NCI-H2171 (cell line): ENCODE measurements around the gene CUL3.

Experiments used
- DNase-seq: peaks from one replicate; lab custom pipeline; 2025; lab: John Stamatoyannopoulos, UW

CUL3 gene

DNA sequence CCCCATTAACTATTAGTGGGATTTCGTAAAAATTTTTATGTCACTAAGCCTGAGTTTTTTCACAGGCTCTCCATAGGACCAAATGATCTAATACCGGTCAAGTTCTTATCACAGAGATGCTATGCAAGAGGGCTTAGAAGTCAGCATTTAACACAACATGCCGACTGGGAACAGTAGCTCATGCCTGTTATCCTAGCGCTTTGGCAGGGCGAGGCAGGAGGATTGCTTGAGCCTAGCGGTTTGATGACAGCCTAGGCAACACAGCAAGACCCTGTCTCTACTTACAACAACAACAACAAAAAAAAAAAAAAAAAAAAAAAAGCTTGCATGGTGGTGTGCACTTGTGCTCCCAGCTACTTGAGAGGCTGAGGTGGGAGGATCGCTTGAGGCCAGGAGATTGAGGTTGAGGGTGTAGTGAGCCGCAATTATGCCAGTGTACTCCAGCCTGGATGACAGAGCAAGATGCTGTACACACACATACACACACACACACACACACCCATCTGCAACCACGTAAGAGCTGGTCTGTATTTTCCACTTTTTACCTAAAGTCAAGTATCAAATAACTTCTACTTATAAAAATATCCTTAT, 115.7 kb downstream of the CUL3 start:
- DNase-seq: no peak

DNA sequence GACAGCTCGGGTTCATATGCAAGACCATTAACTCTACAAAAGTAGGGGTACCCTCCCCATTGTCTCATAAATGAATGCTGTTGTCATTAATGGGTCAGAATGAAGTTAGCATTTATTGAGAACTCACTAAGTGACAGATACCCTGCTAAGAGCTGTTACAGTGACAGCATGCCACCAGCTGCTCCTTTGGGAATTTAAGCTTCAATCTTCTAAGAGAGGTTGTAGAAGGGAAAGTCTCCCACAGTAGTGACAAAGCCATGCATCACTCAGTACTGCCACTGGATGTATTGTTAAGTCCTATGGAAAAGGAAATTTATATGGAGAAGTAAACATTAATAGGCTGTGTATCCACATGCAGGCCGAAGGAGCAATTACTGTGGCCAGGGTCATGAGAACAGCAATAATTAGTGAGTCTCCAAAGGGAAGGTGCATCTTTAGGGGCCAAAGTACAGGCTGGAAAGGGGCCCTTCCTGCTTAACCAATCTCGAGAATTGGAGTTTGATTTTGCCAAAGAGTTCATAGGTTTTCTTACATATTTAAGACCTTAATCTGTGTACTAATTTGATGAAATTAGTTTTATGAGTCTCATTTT, 118.8 kb downstream of the CUL3 start:
- no peak for DNase-seq

DNA sequence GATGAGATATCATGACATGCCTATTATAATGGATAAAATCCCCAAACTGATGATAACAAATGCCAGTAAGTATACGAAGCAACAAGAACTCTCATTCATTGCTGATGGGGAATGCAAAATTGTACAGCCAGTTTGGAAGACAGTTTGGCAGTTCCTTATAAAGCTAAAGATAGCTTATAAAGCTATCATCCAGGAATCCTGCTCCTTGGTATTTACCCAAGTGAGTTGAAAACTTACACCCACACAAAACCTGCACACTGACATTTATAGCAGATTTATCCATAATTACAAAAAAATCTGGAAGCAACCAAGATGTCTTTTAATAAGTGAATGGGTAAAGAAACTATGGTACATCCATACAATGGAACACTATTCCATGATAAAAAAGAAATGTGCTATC, 123.8 kb downstream of the CUL3 start:
- DNase-seq: no peak

DNA sequence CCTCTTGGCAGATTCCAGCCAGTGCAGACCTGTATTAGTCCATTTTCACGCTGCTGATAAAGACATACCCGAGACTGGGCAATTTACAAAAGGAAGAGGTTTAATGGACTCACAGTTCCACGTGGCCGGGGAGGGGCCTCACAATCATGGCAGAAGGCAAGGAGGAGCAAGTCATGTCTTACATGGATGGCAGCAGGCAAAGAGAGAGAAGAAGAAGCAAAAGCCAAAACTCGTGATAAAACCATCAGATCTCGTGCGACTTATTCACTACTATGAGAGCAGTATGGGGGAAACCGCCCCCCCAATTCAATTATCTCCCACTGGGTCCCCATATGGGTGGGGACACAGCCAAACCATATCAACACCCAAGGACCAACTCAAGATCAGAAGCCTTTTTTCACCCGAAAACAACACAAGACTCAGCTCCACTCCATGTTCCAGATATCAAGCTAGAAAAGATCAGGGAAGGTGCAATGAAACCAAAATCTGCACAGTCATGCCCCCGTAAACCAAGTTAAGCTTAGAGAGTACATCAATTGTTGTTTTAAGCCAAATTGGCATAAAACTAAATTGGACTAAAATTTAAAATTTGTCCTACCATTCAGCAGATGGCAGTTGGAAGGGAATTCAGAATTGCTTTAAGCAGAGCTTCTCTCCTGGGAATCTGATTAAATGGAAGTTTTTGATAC, 127.6 kb downstream of the CUL3 start:
- DNase-seq: no peak

DNA sequence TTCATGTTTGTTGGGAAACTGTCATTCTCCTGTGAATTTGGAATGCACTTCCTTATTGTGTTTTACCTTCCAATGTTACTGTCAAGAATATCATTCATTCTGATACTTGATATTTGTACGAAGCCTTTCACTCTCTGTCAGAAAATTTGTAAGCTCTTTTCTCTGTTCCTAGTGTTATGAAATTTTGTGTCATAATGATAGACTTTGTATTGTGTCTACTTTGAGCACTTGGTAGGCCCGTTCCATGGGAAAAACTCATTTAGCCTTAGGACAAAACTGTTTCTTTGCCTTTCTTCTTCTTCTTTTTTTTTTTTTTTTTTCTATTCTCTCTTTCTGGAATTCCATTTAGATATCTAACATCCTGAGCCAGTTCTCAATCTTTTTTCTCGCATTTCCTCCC, 131.3 kb downstream of the CUL3 start:
- no peak for DNase-seq

DNA sequence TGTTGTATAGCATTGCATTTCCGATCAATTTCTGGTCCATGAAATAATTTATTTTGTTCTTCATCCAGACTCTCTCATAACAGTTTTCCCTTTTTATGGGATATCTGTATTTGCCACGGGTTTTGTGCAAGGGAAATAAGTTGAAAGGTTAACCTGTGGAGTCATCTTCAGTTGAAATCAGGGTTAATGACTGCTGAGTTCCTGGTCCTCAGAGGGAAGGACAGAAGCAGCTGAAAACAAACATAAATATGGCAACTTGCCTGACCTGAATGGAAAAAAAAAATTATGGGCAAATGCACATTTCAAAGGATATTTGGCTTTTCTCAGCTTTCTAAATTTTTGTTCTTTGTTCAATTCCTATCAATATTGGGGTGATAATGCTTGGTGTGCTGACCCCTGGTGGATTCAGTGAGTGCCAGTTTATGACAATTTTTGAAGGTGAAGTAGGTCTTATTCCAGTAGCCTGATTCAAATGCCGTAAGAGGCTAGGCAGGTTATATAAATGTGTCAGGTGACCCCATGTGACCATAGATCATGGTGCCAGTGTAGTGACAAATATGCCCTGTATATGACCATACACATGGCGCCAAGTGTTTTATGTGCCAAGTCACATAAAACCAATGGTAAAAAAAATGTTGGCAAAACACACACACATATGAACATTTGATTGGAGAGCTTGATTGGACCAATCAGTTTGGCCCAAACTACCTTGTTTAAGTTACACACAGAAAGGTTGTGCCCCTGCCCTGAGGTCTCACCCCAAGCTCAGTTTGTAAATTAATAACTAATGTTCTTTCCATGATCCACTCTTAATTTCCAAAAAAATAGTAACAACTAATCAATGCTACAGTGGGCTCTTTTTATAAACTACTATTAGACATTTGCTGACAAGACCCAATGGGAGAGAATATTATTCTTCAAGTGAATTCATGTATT, 135.7 kb downstream of the CUL3 start:
- no peak for DNase-seq

DNA sequence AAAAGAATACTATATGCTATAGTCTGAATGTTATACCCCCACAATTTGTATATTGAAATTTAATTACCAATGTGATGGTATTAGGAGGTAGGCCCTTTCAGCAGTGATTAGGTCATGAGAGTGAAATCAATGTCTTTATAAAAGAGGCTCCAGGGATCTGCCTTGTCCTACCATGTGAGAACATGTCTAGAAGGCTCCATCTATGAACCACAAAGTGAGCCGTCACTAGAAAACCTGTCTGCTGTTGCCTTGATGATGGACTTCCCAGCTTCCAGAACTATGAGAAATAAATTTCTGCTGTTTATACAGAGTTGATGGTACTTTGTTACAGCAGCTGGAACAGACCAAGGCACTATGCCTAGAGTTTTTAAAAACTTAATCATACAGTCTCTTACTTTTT, 136.9 kb downstream of the CUL3 start:
- no peak for DNase-seq

DNA sequence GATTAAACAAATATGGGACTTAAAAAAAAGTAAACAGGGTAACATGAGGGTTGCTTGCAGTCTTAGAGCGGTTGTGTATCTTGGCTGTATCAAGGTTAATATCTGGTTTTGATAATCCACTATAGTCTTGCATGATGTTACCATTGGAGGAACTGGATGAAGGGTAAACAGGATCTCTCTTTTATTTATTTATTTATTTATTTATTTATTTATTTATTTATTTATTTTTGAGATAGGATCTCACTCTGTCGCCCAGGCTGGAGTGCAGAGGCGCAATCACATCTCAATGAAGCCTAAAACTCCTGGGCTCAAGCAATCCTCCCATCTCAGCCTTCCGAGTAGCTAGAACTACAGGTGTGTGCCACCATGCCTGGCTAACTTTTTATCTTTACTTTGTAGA, 140.4 kb downstream of the CUL3 start:
- no peak for DNase-seq

DNA sequence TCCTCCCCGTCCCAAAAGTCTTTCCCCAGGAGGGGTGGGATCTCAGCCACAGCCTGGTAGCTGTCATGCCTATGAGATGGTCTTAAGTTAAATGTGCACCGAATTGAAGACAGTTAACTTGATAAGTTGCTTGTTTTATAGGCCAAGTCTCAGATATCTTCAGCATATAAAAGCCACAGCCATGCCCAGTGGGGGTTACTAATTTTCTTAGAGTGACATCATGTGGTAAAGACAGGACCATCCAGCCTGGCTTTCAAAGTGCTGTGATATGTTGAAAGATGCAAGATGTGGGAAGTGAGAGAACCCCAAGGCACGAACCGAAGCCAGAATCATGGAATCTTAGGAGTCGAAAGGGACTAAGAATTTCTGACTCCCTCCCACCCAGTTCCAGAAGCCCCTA, 141.1 kb downstream of the CUL3 start:
- no peak for DNase-seq

DNA sequence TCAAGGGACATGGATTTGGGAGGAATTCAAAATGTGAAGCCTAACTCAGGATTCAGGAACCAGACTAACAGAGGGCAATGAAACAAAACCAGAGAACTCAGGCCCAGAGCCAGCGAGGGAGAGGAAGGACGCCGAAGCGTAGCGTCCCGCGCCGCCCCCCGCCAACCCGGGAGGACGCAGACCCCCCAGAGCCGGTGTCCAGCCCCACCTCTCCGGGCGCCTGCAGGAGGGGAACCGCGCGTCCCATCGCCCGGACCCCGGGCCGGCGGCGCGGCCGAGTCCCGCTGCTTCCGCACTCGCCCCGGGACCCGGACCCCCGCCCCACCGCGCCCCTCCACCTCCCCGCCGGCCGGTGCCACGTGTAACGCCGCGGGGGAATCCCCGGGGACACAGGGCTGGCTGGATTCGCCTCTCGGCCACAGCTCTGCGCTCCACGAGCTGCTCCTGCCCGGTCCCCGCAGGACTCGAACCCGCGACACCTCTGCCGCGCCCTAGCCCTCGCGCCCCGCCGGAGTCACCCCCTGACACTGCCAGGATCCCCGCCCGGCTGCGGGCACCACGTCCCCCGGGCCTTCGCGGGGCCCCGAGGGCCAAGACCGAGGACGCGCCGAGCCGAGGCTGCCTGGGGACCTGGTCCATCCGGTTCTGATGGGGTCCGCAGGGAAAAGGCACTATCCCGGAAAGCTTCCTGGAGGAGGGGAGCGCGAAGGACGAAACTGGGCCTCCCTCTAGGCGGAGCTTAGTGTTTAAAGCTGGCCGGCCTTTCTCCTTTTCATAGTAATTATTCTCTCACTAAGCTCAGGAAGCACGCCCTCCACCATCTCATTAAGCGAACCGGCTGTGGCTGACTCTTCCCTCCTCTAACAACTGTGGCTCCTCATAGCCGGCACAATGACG, 142.8 kb downstream of the CUL3 start:
- DNase-seq: no peak

DNA sequence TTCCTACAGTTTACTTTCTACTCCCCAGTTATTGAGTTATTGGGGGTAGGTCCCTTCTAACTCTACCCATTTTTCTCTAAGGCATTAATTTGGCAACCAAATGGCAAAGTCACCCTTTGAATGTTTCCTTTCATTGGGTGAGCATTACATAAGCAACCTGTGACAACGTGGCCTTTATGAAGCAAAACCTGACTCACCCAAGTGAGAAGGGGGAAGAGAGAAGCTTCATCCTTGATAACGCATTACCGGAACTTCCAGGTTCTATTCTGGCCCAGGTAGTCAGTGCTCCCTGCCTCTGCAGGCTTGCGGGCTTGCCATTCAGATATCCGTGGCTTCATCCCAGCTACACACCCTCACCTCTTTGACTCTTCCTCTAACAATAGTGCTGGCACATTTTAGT, 144.2 kb downstream of the CUL3 start:
- DNase-seq: no peak

DNA sequence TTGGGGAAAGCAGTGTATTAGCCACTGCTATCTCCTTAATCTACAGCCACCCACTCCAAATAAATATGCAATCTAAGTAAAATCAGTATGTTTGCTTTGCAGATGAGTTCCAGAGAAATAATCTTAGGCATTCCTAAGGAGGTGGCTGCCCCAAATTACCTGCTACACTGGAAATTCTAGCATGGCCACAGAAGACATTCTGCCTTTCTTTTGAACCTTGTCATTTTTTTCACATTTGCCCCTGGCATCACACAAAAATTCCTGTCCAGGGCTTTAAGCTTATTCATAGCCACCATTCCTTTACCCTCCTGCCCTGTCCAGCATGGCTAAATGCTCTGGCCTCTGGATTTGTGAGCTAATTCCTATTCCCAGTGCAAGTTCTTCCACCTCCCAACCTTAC, 146.4 kb downstream of the CUL3 start:
- DNase-seq: no peak

DNA sequence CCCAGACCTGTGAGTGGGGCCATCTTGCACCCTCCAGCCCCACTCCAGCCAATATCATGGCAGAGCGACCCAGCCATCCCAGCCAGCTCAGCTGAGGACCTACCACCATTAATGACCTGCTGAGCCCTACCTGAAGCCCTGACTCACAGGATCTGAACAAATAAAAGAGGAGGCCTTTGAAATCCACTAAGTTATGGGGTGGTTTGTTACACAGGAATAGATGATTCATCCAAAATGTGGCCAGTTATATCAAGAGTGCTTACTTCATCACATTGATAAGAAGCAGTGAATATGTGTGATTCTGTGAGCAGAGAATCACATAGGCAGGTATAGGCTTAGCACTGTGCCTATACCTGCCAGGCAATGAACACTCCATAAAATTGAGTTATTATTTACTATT, 148.5 kb downstream of the CUL3 start:
- no peak for DNase-seq

DNA sequence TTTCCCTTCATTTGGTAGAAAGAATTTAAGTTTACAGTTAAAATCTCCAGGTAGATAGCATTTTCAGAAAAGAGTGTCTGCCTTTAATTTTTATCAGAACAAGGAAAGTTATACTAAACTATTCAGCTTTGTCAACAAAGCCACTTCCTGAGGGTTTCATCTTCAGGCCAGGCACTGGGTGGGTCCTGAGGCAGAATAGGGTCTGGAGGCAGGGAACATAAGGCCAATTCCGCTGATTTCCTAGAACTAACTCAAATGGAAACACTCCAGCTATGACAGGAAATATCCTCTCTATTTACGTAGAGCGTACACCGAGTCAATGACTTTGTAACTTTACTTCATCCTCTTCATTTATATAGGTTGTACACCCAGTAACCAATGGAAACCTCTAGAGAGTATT, 150.5 kb downstream of the CUL3 start:
- DNase-seq: no peak

DNA sequence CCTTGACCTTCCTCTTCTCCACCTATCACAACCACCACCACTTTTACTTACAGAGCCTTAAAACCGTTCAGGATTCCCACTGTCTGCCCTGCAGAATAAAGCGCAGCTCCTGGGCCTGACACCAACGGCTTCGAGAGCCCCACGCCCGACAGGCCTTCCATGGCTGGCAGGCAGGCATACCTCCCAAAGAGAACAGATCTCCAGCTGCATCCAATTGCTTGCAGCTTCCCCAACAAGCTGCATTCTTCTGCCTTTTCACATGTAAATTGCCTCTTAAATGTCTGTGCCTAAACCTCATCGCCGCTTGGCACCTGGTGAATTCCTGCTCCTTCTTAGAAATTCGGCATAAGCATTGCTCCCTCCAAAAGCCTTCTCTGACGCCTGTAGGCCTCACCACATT, 151.7 kb downstream of the CUL3 start:
- DNase-seq: no peak

DNA sequence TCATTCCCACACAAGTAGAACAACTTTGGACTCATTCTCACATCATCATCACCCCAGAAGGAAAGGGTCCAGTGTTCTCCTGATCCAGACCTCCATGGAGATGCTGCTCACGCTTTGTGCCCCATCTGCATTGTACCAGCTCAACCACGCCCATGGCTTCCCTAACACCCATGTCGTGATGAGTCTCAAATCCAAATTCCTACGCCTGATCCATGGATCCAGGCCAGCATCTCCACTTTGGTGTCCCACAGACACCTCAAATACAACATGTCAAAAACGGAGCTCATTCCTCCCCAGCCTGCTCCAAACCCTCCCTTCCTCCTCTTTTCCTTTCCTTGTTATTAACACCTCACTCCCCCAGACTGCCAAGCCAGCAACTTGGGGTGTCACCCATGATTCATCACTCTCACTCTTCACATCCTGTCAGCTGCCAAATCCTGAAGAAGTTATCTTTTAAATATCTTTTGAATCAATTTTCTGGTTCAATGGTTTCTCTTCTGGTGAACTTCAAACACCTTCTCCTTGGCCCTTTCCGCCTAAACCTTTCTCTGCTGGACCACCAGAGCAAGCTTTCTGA, 153.1 kb downstream of the CUL3 start:
- DNase-seq: no peak

DNA sequence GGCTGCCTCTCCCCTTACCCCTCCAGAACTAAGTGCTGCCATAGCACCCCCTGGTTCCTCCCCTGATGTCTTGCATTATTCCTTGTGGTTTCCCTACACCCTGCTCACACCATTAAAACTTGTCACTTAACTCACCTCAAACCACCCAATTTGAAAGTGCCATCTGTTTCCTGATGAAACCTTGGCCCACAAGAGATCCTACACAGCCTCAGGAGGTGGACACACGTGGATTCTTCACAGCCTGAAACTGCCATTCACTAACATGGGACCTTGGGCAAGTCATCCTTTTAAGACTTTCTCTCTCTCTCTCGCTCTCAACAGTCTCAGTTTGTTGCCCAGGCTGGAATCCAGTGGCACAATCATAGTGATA, 155.7 kb downstream of the CUL3 start:
- no peak for DNase-seq

DNA sequence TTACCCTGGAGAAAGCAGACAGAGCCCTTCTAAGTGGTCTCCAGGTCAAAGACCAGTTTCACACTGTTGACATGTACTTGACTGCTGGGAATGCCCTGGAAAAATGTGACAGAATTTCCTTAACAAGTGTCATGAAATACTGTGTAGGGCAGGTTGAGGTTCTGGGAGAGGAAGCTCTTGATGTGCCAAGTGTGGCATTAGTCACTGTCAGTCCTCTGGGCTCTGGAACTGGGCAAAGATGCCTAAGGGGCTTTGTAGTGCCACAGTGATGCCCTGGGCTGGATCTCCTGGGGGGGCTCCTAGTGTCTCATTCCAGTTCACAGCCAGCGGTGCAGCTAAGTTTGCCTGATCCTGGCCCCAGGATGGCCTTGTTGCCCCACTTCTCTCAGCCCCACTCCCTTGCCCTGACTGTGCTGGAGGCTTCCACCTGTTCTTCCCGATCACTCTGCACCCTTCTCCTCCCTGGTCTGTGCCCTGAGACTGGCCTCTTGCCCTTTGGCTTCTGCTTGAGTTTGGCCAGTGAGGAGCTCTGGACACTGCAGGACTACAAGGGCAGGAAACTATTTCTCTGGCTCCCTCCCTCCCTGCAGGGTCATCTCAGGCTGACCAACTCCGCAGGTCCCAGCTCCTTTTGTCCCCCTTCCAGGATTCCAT, 156.2 kb downstream of the CUL3 start:
- DNase-seq: no peak

DNA sequence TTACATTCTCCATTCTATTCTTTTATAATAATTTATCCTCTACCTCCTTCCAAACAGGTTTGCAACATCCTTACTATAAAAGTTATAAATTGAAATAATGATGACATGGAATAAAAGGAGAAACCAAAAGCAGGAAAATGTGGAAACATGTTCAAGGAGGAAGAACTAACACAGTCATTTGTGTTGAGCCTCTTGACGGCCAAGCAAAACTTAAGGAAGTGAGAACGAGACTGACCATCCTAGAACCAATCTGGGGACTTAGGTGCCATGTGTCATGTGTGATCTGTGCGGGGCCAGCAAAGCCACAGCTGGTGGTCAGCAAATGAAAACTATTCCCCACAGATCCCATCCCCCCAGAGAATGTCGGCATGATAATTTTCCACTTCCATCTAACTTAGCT, 157.7 kb downstream of the CUL3 start:
- DNase-seq: no peak

DNA sequence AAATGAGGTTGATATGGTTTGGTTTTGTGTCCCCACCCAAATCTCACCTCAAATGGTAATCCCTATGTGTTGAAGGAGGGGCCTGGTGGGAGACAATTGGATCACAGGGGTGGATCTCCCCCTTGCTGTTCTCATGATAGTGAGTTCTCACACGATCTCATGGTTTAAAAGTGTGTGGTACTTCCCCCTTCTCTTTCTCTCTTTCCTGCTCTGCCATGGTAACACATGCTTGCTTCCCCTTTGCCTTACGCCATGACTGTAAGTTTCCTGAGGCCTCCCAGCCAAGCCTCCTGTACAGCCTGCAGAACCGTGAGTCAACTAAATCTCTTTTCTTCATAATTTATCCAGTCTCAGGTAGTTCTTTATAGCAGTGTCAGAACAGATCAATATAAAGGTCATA, 158.5 kb downstream of the CUL3 start:
- no peak for DNase-seq

DNA sequence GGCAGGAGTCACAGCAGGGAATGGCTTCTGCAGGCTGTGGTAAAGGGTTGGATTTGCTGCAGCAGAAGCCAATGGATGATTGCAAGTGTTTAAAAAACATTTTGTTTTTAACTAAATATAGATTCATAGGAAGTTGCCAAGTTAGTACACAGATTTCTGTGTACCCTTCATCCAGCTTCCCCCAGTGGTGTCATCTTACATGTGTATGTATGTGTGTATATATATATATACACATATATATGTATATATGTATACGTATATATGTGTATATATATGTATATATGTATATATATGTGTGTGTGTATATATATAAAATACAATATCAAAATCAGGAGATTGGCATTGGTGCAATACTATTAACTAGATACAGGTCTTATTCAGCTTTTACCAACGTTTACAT, 164.1 kb downstream of the CUL3 start:
- DNase-seq: no peak
